GM18517 (cell line): ENCODE results near the gene CFP.

Experiments used
- ATAC-seq: cut with Tn5 transposase; IDR thresholded peaks from one replicate; pipeline ENCODE4 v1.9.1; 2021; ENCODE audit warnings: mild to moderate bottlenecking, moderate library complexity; ENCODE audit not compliant: unreplicated experiment

CFP gene

DNA sequence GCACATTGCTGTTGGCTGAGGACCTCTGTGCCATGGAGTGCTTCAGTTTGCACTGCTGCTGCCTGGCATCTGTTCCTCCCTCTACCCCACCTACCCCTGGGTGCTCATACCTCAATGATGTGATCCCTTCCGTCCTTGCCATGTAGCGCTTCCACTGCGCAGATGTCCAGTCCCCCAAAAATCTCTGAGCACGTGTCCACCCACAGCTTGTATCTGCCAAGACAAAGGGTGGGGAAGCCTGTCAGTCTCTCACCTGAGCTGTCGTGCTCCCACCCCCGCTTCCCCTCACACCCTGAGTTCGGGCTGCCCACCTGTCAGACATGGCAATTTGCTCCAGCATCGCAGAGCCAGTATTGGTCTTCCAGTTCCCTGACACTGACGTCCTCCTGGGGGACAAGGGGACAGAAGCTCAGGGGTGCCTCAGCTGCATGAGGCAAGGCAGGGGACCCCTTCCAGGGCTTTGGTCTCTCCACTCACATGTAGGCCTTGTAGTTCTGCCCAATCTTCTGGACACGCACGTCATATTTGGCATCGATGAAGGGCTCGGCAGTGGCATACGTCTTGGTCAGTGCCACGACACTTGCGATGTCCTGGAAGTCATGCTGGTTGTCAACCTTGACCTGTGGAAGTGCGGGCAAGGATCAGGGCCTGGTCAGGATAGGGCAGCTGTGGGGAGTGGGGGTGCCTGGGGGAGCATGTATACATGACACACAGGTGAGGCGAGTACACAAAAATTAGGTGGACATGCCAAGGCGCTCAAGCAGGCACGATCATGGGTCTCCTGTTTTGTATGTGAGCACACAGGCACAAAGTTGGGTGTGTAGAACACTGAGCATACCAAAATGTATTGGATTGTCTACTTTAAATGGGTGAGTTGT is 53.5 kb downstream of the CFP start:
- no peak for ATAC-seq

DNA sequence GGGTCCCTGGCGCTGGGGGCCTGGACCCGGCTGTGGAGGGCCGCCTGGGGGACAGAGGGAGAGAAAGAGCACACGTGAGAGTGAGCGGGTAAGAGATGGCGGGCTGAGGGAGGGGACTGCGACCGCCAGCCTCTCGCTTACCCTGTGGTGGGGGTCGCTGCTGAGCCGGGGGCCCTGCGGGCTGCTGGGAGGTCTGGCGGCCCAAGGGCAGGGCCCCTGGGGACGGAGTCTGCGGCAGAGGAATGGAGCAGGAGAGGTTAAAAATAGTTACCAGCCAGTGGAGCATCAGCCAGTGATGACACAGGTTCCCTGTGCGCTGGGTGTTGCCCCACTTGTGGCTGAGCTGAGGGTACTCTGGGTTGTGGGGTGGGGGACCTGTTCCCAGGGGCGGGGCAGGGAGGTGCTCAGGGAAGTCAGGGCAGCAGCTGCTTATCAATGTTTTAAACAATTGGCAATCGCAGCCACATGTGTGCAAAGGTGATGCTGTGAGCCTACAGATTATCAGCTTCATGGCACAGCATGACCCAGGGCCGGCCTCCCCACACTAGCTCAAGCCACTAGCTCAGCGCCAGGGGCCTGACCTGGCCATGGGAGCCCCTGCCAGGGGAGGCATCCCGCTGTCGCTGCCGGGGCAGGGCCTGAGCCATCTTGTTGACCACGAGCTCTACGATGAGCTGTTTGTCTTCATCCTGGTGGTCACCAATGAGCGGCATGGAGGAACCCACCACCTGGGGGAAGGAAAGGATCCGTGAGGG is 55.0 kb downstream of the CFP start:
- no peak for ATAC-seq

DNA sequence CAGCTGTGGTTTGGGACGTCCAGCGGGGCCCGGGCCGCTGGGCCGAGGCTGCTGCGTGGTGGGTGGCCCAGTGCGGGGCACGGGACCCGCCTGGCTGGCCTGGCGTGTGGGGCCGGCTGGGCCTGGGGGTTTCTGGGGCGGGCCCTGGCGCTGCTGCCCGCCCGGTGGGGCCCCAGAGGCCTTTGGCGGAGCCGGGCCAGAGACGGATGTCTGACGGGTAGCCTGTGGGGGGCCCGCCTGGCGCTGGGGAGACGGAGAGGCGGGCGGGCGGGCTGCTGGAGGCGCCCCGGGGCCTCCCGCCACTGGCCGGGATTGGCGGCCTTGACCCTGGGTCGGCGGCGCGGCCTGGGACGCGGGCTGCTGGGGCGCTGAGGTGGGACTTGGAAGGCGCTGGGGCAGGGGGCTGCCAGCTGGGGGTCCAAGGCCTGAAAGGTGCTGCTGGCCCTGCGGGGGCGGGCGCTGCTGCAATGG is 55.6 kb downstream of the CFP start:
- ATAC-seq = no peak

DNA sequence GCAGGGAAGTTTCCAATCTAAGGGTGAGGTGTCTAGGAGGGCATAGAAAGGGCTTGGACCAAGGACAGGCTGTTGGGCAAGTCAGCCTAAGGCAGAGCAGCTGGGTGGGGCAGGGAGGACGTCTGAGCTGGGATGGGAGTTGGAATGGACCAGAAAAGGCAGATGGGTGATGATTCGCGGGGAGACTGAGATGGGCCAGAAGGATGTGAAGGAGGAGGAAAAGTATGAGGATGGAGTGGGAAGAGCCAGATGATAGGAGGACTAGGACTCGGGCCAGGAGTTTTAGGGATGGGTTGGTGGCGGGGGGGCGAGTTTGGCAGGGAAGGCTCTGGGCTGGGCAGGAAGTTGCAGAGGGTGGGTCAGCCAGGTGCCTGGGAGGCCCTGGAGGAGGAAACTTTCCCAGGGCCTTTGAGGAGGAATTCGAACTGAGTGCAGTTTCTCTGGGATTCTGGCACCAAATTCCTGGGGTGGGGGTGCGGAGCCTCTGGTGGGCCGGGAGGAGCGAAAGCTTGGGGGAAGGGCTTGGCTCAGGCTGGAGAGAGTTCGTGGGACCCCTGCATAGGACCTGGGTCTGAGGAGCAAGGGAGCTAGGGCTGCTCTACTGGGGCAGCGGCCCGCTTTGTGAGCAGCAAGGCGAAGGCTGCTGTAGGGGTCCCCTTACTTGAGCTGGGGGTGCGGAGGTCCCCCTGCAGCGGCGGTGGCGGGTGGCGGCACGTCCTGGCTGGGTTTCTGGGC is 56.2 kb downstream of the CFP start:
- no peak for ATAC-seq
